HepG2 (cell line): ENCODE data around the gene ZCCHC24. TPM values are rescaled to one million over a fixed set of nuclear protein-coding genes. Genes with fewer than 3 reads are reported as not detected.

ENCODE experiments used
- ATAC-seq: fragments of 200-7000 bp; cut with Tn5 transposase; 3 replicates; pipeline ENCODE4 v1.9.1; 2020; ENCODE audit warnings: mild to moderate bottlenecking, moderate library complexity
- BruUV-seq: library from RNA; stranded (reverse); fragments of 400-500 nt; replicated peaks from 2 replicates; lab custom pipeline; 2021; lab: Mats Ljungman, UMichigan
- CTCF ChIA-PET: fragments of 300-600 bp; formaldehyde crosslinking; extraction: SDS; loops from one replicate; lab custom pipeline; 2021; ENCODE audit warnings: low total read pairs, inconsistent platforms, low intra/inter-chr PET ratio; lab: Yijun Ruan, JAX
- POLR2A ChIA-PET: fragments of 350-600 bp; sonication (Branson Sonifier 250); formaldehyde crosslinking; loops from one replicate; lab custom pipeline; 2020; ENCODE audit warnings: antibody characterized with exemption, inconsistent platforms; lab: Yijun Ruan, JAX
- DNase-seq: peaks from one replicate; pipeline ENCODE4 v3.0.0-alpha.2; 2015; ENCODE audit warnings: low spot score
- FAIRE-seq: peaks from 3 replicates; lab custom pipeline; 2011; peaks lifted over from hg19 to GRCh38; lab: Jason Lieb, UNC
- H2AFZ ChIP-seq: one replicate; pipeline ENCODE4 v1.6.1; 2011; ENCODE audit warnings: low read length, inconsistent platforms
- H3K27ac ChIP-seq: fragments of 300-600 bp; 3 replicates; pipeline ENCODE4 v1.8.0; 2011; ENCODE audit warnings: mixed run types, mild to moderate bottlenecking, mixed read lengths, low read length, inconsistent platforms; ENCODE audit not compliant: insufficient read depth; ENCODE audit errors: extremely low read length
- H3K27me3 ChIP-seq, 2 experiments: fragments of 200-600 bp in 1 of 2; 2 replicates in 1 of 2; 3 replicates in 1 of 2; pipeline versions ENCODE4 v1.6.0 to v1.8.0; 2011; ENCODE audit warnings: low read length in 2 of 2, mild to moderate bottlenecking in 2 of 2, moderate library complexity in 2 of 2, inconsistent platforms in 1 of 2; ENCODE audit not compliant: insufficient read depth in 2 of 2, control insufficient read depth in 1 of 2
- H3K36me3 ChIP-seq, 2 experiments: fragments of 200-600 bp in 1 of 2; replicated peaks in 1 of 2; 2 replicates in 1 of 2; 3 replicates in 1 of 2; pipeline versions ENCODE4 v1.5.1 to v1.8.0; 2011; ENCODE audit warnings: low read length in 2 of 2, inconsistent platforms in 1 of 2; ENCODE audit not compliant: insufficient read depth in 2 of 2, control insufficient read depth in 1 of 2
- H3K4me1 ChIP-seq: 2 replicates; pipeline ENCODE4 v1.5.1; 2012; ENCODE audit warnings: low read length, inconsistent platforms; ENCODE audit not compliant: insufficient read depth
- H3K4me2 ChIP-seq: 2 replicates; pipeline ENCODE4 v1.6.0; 2011; ENCODE audit warnings: low read depth, low read length, inconsistent platforms
- H3K4me3 ChIP-seq, 3 experiments: fragments of 200-600 bp in 1 of 3; sonication (generic), shearing (Covaris generic) in 1 of 3; replicated peaks in 1 of 3; 2 replicates each; pipeline ENCODE4 v1.5.1; 2011 to 2016; ENCODE audit warnings: low read length in 3 of 3, inconsistent platforms in 2 of 3, low read depth in 2 of 3, mild to moderate bottlenecking in 2 of 3, control low read depth in 1 of 3, mixed read lengths in 1 of 3; ENCODE audit not compliant: insufficient read depth in 1 of 3
- H3K79me2 ChIP-seq: one replicate; pipeline ENCODE4 v1.6.1; 2011; ENCODE audit warnings: low read length, inconsistent platforms; ENCODE audit not compliant: insufficient read depth
- H3K9ac ChIP-seq: 2 replicates; pipeline ENCODE4 v1.6.0; 2011; ENCODE audit warnings: mild to moderate bottlenecking, low read depth, low read length, inconsistent platforms; ENCODE audit not compliant: insufficient read depth
- H3K9me3 ChIP-seq: 2 replicates; pipeline ENCODE4 v1.5.1; 2012; ENCODE audit warnings: mild to moderate bottlenecking, low read length
- H4K20me1 ChIP-seq: 2 replicates; pipeline ENCODE4 v1.6.0; 2011; ENCODE audit warnings: inconsistent platforms, mild to moderate bottlenecking, low read length, moderate library complexity; ENCODE audit not compliant: insufficient read depth
- CBFB ChIP-seq: sonication (generic); formaldehyde crosslinking; IDR thresholded peaks from 2 replicates; pipeline ENCODE4 v1.4.0; 2020; ENCODE audit warnings: missing genetic modification reagents
- IRF1 ChIP-seq: sonication (generic); formaldehyde crosslinking; IDR thresholded peaks from 2 replicates; pipeline ENCODE4 v1.4.0; 2020; ENCODE audit warnings: low read depth, mild to moderate bottlenecking, missing genetic modification reagents
- MEIS1 ChIP-seq: sonication (generic); formaldehyde crosslinking; IDR thresholded peaks from 2 replicates; pipeline ENCODE4 v1.9.0; 2021; ENCODE audit warnings: mild to moderate bottlenecking, missing genetic modification reagents, moderate library complexity, borderline replicate concordance
- SNRNP70 ChIP-seq: fragments of 200-400 bp; formaldehyde crosslinking; IDR thresholded peaks from 2 replicates; pipeline ENCODE4 v1.6.1; 2017; ENCODE audit warnings: mild to moderate bottlenecking, low read depth, low read length, moderate library complexity
- SP140L ChIP-seq: sonication (generic); formaldehyde crosslinking; IDR thresholded peaks from 2 replicates; pipeline ENCODE4 v1.4.0; 2020; ENCODE audit warnings: missing genetic modification reagents, borderline replicate concordance
- ZNF7 ChIP-seq: IDR thresholded peaks from 2 replicates; pipeline ENCODE4 v1.6.1; 2016; ENCODE audit warnings: missing biosample characterization, missing genetic modification reagents
- ZNF713 ChIP-seq: sonication (generic); formaldehyde crosslinking; IDR thresholded peaks from 2 replicates; pipeline ENCODE4 v1.4.0; 2020; ENCODE audit warnings: mild to moderate bottlenecking, missing genetic modification reagents
- WGBS: methylation state at CpG from one replicate; pipeline ENCODE4 v1.1.6; 2017; ENCODE audit warnings: low lambda C conversion rate; 5-methylcytosine and 5-hydroxymethylcytosine counted together
- in situ Hi-C: cut with HindIII; loops from 2 replicates; pipeline ENCODE4 v1.10.0; 2017; ENCODE audit warnings: low pct_unique_long_range_greater_than_20kb; ENCODE audit not compliant: extremely low pct_ligation_motif_present
- intact Hi-C: fragments of 100-400 bp; cut with micrococcal nuclease; formaldehyde crosslinking; loops from one replicate; pipeline ENCODE4 v1.10.0; 2022; ENCODE audit not compliant: unreplicated experiment
- polyA plus RNA-seq, 8 experiments: library from polyadenylated mRNA; depleted of rRNA in 3 of 8; stranded (reverse) in 7 of 8; unstranded in 1 of 8; fragments of >200 nt; fragmentation: Illumina TruSeq in 4 of 8; extraction: Trizol in 4 of 8; gene quantifications; 2 replicates each; pipeline versions ENCODE4 v1.2.1 to v1.2.3, GENCODE V29; 2011 to 2016; ENCODE audit warnings: low read depth in 4 of 8, missing spikeins in 1 of 8, mixed read lengths in 1 of 8; ENCODE audit not compliant: insufficient read depth in 1 of 8
- total RNA-seq, 5 experiments: library from RNA; depleted of rRNA; stranded (reverse); fragments of >200 nt; fragmentation: Illumina TruSeq; extraction: Trizol; gene quantifications; 2 replicates each; pipeline ENCODE4 v1.2.3, GENCODE V29; 2016; ENCODE audit warnings: low read depth in 1 of 5
- TF ChIP-seq, protein P1 (sequence below), 2 experiments: sonication (generic) in 1 of 2; formaldehyde crosslinking in 1 of 2; IDR thresholded peaks; 2 replicates each; pipeline versions ENCODE4 v1.4.0 to v1.6.1; 2016 to 2020; ENCODE audit warnings: borderline replicate concordance in 1 of 2, low read depth in 1 of 2, mild to moderate bottlenecking in 1 of 2, missing genetic modification reagents in 1 of 2

Gene ZCCHC24
- total and polyA plus RNA-seq, 2 of the 13 experiments (the other 11 are each of a cell fraction or from before 2014, with no cell fraction given), result 3.1 to 7.9 TPM

GRCh38 chr10:79367426-79368189 is 77.8 kb downstream of the ZCCHC24 start:
- Histone ChIP-seq H2AFZ (no peak overlapping the region), H3K36me3 (no peaks in the 10 kb centered on the region), H3K4me1 (no peaks in the 10 kb centered on the region), H4K20me1 (no peaks in the 10 kb centered on the region), H3K9me3 (no peaks in the 10 kb centered on the region), H3K27ac (no peak overlapping the region), H3K9ac (no peak overlapping the region), H3K27me3 (no peaks in the 10 kb centered on the region), H3K4me2 (no peak overlapping the region), H3K4me3 (no peak overlapping the region), H3K79me2 (no peaks in the 10 kb centered on the region)
- intact Hi-C loops (no loop called here), in situ Hi-C loops (no loop called here)
- 41% methylated on average over 6 of the region's 6 CpGs for WGBS
- TF ChIP-seq, protein P1, sequence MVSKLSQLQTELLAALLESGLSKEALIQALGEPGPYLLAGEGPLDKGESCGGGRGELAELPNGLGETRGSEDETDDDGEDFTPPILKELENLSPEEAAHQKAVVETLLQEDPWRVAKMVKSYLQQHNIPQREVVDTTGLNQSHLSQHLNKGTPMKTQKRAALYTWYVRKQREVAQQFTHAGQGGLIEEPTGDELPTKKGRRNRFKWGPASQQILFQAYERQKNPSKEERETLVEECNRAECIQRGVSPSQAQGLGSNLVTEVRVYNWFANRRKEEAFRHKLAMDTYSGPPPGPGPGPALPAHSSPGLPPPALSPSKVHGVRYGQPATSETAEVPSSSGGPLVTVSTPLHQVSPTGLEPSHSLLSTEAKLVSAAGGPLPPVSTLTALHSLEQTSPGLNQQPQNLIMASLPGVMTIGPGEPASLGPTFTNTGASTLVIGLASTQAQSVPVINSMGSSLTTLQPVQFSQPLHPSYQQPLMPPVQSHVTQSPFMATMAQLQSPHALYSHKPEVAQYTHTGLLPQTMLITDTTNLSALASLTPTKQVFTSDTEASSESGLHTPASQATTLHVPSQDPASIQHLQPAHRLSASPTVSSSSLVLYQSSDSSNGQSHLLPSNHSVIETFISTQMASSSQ (IDR thresholded peaks at IDR 0.05; ENCODE audit: low read depth), result no peak
- TF ChIP-seq, protein P1 (CRISPR knock-in tag; IDR thresholded peaks at IDR 0.05; ENCODE audit: borderline replicate concordance), result no peak
- no peak for TF ChIP-seq ZNF713
- TF ChIP-seq ZNF7 (CRISPR knock-in tag), result no peak
- no peak for TF ChIP-seq CBFB (CRISPR knock-in tag)
- no peak for TF ChIP-seq MEIS1
- TF ChIP-seq SP140L (CRISPR knock-in tag), result no peak
- no peak for TF ChIP-seq IRF1 (CRISPR knock-in tag)
- TF ChIP-seq SNRNP70, result no peak
- ATAC-seq (no peak), FAIRE-seq (no peak), DNase-seq (no peak)
- ChIA-PET CTCF (no interaction called here), POLR2A (no interaction called here)
- no TSS peak for BruUV-seq
